Keratinocyte (primary cell): ENCODE measurements around the gene CNTROB. TPM values are rescaled to one million over a fixed set of nuclear protein-coding genes. Genes with fewer than 3 reads are reported as not detected.

Source experiments
- DNase-seq: peaks from one replicate; pipeline ENCODE4 v3.0.0-alpha.2; 2011; ENCODE audit warnings: low read depth, missing footprints, low spot score
- FAIRE-seq: peaks from 2 replicates; lab custom pipeline; 2011; peaks lifted over from hg19 to GRCh38; lab: Jason Lieb, UNC
- H2AFZ ChIP-seq: 2 replicates; pipeline ENCODE4 v1.6.0; 2012; ENCODE audit warnings: low read length, control low read depth, inconsistent platforms; ENCODE audit not compliant: control insufficient read depth
- H3K27ac ChIP-seq: 2 replicates; pipeline ENCODE4 v1.5.1; 2011; ENCODE audit warnings: low read length; ENCODE audit not compliant: control insufficient read depth, insufficient read depth
- H3K27me3 ChIP-seq: 3 replicates; pipeline ENCODE4 v1.6.0; 2011; ENCODE audit warnings: low read length; ENCODE audit not compliant: control insufficient read depth, insufficient read depth; ENCODE audit errors: extremely low read depth
- H3K36me3 ChIP-seq, 2 experiments: 2 replicates in 1 of 2; 3 replicates in 1 of 2; pipeline ENCODE4 v1.5.1; 2011; ENCODE audit warnings: low read length in 2 of 2, mild to moderate bottlenecking in 1 of 2; ENCODE audit not compliant: control insufficient read depth in 2 of 2, insufficient read depth in 2 of 2; ENCODE audit errors: extremely low read depth in 1 of 2
- H3K4me1 ChIP-seq: 3 replicates; pipeline ENCODE4 v1.5.1; 2011; ENCODE audit warnings: low read length; ENCODE audit not compliant: control insufficient read depth, insufficient read depth; ENCODE audit errors: extremely low read depth
- H3K4me2 ChIP-seq: 3 replicates; pipeline ENCODE4 v1.6.0; 2011; ENCODE audit warnings: low read depth, low read length; ENCODE audit not compliant: control insufficient read depth, insufficient read depth; ENCODE audit errors: extremely low read depth
- H3K4me3 ChIP-seq, 3 experiments: fragments of 200-600 bp in 1 of 3; sonication (generic) in 1 of 3; 2 replicates in 2 of 3; 3 replicates in 1 of 3; pipeline ENCODE4 v1.5.1; 2011 to 2016; ENCODE audit warnings: low read length in 3 of 3, mild to moderate bottlenecking in 3 of 3, control low read depth in 2 of 3, inconsistent platforms in 1 of 3, low read depth in 1 of 3, mixed read lengths in 1 of 3, mixed run types in 1 of 3, moderate library complexity in 1 of 3; ENCODE audit not compliant: control insufficient read depth in 2 of 3, insufficient read depth in 2 of 3; ENCODE audit errors: extremely low read depth in 1 of 3
- H3K79me2 ChIP-seq: 2 replicates; pipeline ENCODE4 v1.6.0; 2012; ENCODE audit warnings: low read length; ENCODE audit not compliant: control insufficient read depth, insufficient read depth
- H3K9ac ChIP-seq: 3 replicates; pipeline ENCODE4 v1.6.0; 2011; ENCODE audit warnings: low read length; ENCODE audit not compliant: control insufficient read depth, insufficient read depth; ENCODE audit errors: extremely low read depth
- H3K9me1 ChIP-seq: 3 replicates; pipeline ENCODE4 v1.6.0; 2011; ENCODE audit warnings: low read length; ENCODE audit not compliant: control insufficient read depth, insufficient read depth; ENCODE audit errors: extremely low read depth
- H3K9me3 ChIP-seq: 2 replicates; pipeline ENCODE4 v1.5.1; 2012; ENCODE audit warnings: low read depth, low read length; ENCODE audit not compliant: control insufficient read depth
- H4K20me1 ChIP-seq: 3 replicates; pipeline ENCODE4 v1.6.0; 2011; ENCODE audit warnings: low read length; ENCODE audit not compliant: control insufficient read depth, insufficient read depth; ENCODE audit errors: extremely low read depth
- CTCF ChIP-seq, 3 experiments: IDR thresholded peaks in 1 of 3; conservative IDR thresholded peaks in 1 of 3; optimal IDR thresholded peaks in 1 of 3; 2 replicates in 2 of 3; 3 replicates in 1 of 3; pipeline versions ENCODE3 to v1.5.1; 2011; ENCODE audit warnings: low read length in 3 of 3, mild to moderate bottlenecking in 3 of 3, moderate library complexity in 2 of 3, control low read depth in 1 of 3, inconsistent platforms in 1 of 3; ENCODE audit not compliant: insufficient read depth in 2 of 3; ENCODE audit errors: extremely low read depth in 1 of 3
- EZH2 ChIP-seq: IDR thresholded peaks from one replicate; pipeline ENCODE4 v1.6.1; 2012; ENCODE audit warnings: inconsistent platforms, mild to moderate bottlenecking, low read length, moderate library complexity
- dilution Hi-C: fragments of 300-500 bp; cut with MboI; formaldehyde crosslinking; loops from one replicate; pipeline ENCODE4 v1.7.0; 2020; ENCODE audit warnings: low sequenced_read_pairs; ENCODE audit not compliant: extremely low pct_ligation_motif_present
- polyA plus RNA-seq, 5 experiments: library from polyadenylated mRNA; depleted of rRNA in 3 of 5; stranded (reverse) in 3 of 5; stranded (forward) in 1 of 5; unstranded in 1 of 5; fragments of >200 nt; gene quantifications; 1 replicate in 1 of 5; 2 replicates in 3 of 5; 3 replicates in 1 of 5; pipeline versions ENCODE4 v1.2.1 to v1.2.3, GENCODE V29; 2011 to 2012; ENCODE audit warnings: missing spikeins in 2 of 5, low read depth in 1 of 5, low replicate concordance in 1 of 5

CNTROB gene
- polyA plus RNA-seq, 1 donor (not counting 4 experiments of a cell fraction or from before 2014, with no cell fraction given): 17.4 TPM

GRCh38 chr17:7887038-7887481 lies 44.9 kb upstream of the CNTROB start:
- Histone ChIP-seq H4K20me1 (no peaks in the 10 kb centered on the region), H3K36me3 (peaks cover 11 to 23% of the 10 kb centered on the region in 2 experiments), H3K9me3 (no peaks in the 10 kb centered on the region), H3K27me3 (no peaks in the 10 kb centered on the region), H2AFZ (peak overlapping the region; percentile 17), H3K4me2 (peak overlapping the region; percentile 88), H3K9ac (peak overlapping the region; percentile 86), H3K79me2 (peaks cover 18% of the 10 kb centered on the region), H3K27ac (peak overlapping the region; percentile 89), H3K9me1 (no peaks in the 10 kb centered on the region), H3K4me3 (peak overlapping the region; percentile 61 to 86 (median 76)), H3K4me1 (peaks cover 43% of the 10 kb centered on the region)
- FAIRE-seq: no peak
- DNase-seq: peak; percentile 93
- dilution Hi-C loops: no loop called here
- TF ChIP-seq EZH2: no peak
- no peak for TF ChIP-seq CTCF (optimal IDR thresholded peaks at IDR 0.05 in 1 of 3, IDR thresholded peaks at IDR 0.05 in 1 of 3, conservative IDR thresholded peaks at IDR 0.05 in 1 of 3; ENCODE audit: extremely low read depth in 1 of 3, insufficient read depth in 2 of 3, low read length in 3 of 3)

- dilution Hi-C loops: no loop called here
- no peak for DNase-seq
- FAIRE-seq: peak; percentile 51
These were observed 44.4 kb upstream of the CNTROB start for GRCh38 chr17:7887482-7888183.

More at GRCh38 chr17:7887482-7888183, 44.4 kb upstream of the CNTROB start:
- Histone ChIP-seq H3K4me2 (peak overlapping the region; percentile 88), H3K9ac (peak overlapping the region; percentile 87), H3K27me3 (no peaks in the 10 kb centered on the region), H2AFZ (peak overlapping the region; percentile 79), H3K79me2 (peaks cover 18% of the 10 kb centered on the region), H3K9me1 (no peaks in the 10 kb centered on the region), H3K4me3 (peak overlapping the region; percentile 61 to 86 (median 76)), H3K4me1 (peaks cover 40% of the 10 kb centered on the region), H3K9me3 (no peaks in the 10 kb centered on the region), H3K27ac (peak overlapping the region; percentile 89), H4K20me1 (no peaks in the 10 kb centered on the region), H3K36me3 (peaks cover 11 to 25% of the 10 kb centered on the region in 2 experiments)
- TF ChIP-seq CTCF (optimal IDR thresholded peaks at IDR 0.05 in 1 of 3, IDR thresholded peaks at IDR 0.05 in 1 of 3, conservative IDR thresholded peaks at IDR 0.05 in 1 of 3; ENCODE audit: extremely low read depth in 1 of 3, insufficient read depth in 2 of 3, low read length in 3 of 3) (no peak), EZH2 (no peak)
